ENCODE results near the gene TRIM37.

- no peak for TF ChIP-seq CTCF (IDR thresholded peaks at IDR 0.05)
- no peak for TF ChIP-seq SP1 (CRISPR knock-in tag; conservative IDR thresholded peaks at IDR 0.05)
- no peak for TF ChIP-seq ZNF121 (CRISPR knock-in tag; IDR thresholded peaks at IDR 0.05)
- no peak for TF ChIP-seq IRF1 (CRISPR knock-in tag; IDR thresholded peaks at IDR 0.05)
- TF ChIP-seq NR3C1 (CRISPR knock-in tag; conservative IDR thresholded peaks at IDR 0.05; ENCODE audit: low read depth): no peak
- TF ChIP-seq RELA (CRISPR knock-in tag; IDR thresholded peaks at IDR 0.05; ENCODE audit: borderline replicate concordance): no peak
- TF ChIP-seq TCF7 (CRISPR knock-in tag; IDR thresholded peaks at IDR 0.05; ENCODE audit: low read depth): no peak
These were observed 36.8 kb downstream of the TRIM37 start for GRCh38 chr17:59069856-59070255.

Data from WTC11 (cell line).